Measurements from ENCODE around the gene HOXC5.

DNA sequence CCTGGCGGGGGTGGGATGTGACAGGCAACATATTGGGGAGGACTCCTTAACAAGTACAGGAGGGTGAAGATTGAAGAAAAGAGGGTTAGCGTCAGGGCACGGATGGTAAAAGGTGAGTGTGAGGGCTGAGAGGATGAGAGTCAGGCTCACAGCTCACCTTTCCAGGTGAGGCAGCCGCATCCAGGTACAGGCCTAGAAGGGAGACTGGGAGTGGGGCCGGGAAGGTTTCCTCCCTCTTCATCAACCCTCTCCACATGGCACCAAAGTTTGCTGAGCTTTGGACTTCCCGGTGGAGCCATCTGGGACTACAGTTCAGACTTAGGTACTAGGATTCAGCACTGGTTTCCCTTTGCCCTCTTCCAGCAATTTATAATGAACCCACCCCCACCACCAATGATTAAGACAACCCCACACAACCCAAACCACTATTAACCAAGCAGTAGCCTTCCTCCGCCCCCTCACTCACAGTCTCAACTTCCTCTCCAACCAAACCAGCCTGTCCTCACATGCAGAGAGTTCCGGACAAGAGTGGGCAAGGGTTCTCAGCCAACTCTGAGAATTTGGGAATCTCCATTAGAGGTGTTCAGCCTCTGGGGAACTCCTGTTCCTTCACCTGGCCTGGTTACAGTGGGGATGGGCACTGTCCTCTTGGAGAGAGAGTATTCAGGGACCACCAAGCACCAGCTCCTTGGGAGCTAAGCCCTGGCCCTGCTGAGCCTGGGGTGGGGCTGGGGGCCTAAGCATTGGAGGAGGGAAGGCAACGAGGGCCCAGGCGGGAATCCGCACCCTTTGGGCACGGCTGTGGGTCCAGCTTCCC, 18.4 kb downstream of the HOXC5 start:
- no peak for TF ChIP-seq ZNF274 (IDR thresholded peaks at IDR 0.05; ENCODE audit: low read depth, low read length)
- peak; percentile 66 for TF ChIP-seq SUZ12 (IDR thresholded peaks at IDR 0.05; ENCODE audit: extremely low read depth, insufficient read depth, insufficient read length)
